ENCODE data around the gene CCL27.

CCL27 gene

GRCh38 chr9:34662526-34663302 is at the start of gene CCL27:
CCL27 (minus strand) TSS chr9:34662657; CDS start chr9:34662633, 24 bp downstream.
- H4K20me1 ChIP-seq (ENCODE audit: insufficient read depth), result no peaks in the 10 kb centered on the region
- peaks cover 10% of the 10 kb centered on the region for H3K4me1 ChIP-seq (ENCODE audit: low read depth, poor library complexity, severe bottlenecking)
- H2AFZ ChIP-seq (ENCODE audit: low read depth), result no peak within 1 kb of the TSS
- no peak within 1 kb of the TSS for H3K9ac ChIP-seq
- H3K36me3 ChIP-seq (ENCODE audit: insufficient read depth), result no peaks in the 10 kb centered on the region
- no peaks in the 10 kb centered on the region for H3K79me2 ChIP-seq (ENCODE audit: insufficient read depth, low read depth)
- no peak within 1 kb of the TSS for H3K4me2 ChIP-seq
- H3K27me3 ChIP-seq (ENCODE audit: insufficient read depth, low read depth), result no peaks in the 10 kb centered on the region
- no peak for TF ChIP-seq CTCF (conservative IDR thresholded peaks at IDR 0.05; ENCODE audit: low read depth, low read length)
- H3K27ac ChIP-seq, result no peak within 1 kb of the TSS
- H3K4me3 ChIP-seq (IDR thresholded peaks at IDR 0.05; ENCODE audit: insufficient read depth, low read depth, low read length), result no peak within 1 kb of the TSS

GRCh38 chr9:34712140-34712539 is 49.7 kb upstream of the CCL27 start:
- H3K4me3 ChIP-seq (IDR thresholded peaks at IDR 0.05; ENCODE audit: insufficient read depth, low read depth, low read length), result no peak overlapping the region
- H3K27ac ChIP-seq, result no peak overlapping the region
- no peak for TF ChIP-seq CTCF (conservative IDR thresholded peaks at IDR 0.05; ENCODE audit: low read depth, low read length)
- H3K79me2 ChIP-seq (ENCODE audit: insufficient read depth, low read depth), result no peaks in the 10 kb centered on the region
- no peaks in the 10 kb centered on the region for H3K27me3 ChIP-seq (ENCODE audit: insufficient read depth, low read depth)
- H3K4me1 ChIP-seq (ENCODE audit: low read depth, poor library complexity, severe bottlenecking), result no peaks in the 10 kb centered on the region
- no peaks in the 10 kb centered on the region for H4K20me1 ChIP-seq (ENCODE audit: insufficient read depth)
- no peak overlapping the region for H2AFZ ChIP-seq (ENCODE audit: low read depth)
- H3K36me3 ChIP-seq (ENCODE audit: insufficient read depth), result no peaks in the 10 kb centered on the region
- H3K4me2 ChIP-seq, result no peak overlapping the region
- H3K9ac ChIP-seq, result no peak overlapping the region

- no peak for TF ChIP-seq CTCF (conservative IDR thresholded peaks at IDR 0.05; ENCODE audit: low read depth, low read length)
- Histone ChIP-seq H3K36me3 (ENCODE audit: insufficient read depth) (no peaks in the 10 kb centered on the region), H3K27ac (no peak within 1 kb of the TSS), H3K4me2 (no peak within 1 kb of the TSS), H3K27me3 (ENCODE audit: insufficient read depth, low read depth) (no peaks in the 10 kb centered on the region), H4K20me1 (ENCODE audit: insufficient read depth) (no peaks in the 10 kb centered on the region), H3K4me1 (ENCODE audit: low read depth, poor library complexity, severe bottlenecking) (no peaks in the 10 kb centered on the region), H3K4me3 (IDR thresholded peaks at IDR 0.05; ENCODE audit: insufficient read depth, low read depth, low read length) (no peak within 1 kb of the TSS), H3K79me2 (ENCODE audit: insufficient read depth, low read depth) (no peaks in the 10 kb centered on the region), H3K9ac (no peak within 1 kb of the TSS), H2AFZ (ENCODE audit: low read depth) (no peak within 1 kb of the TSS)
Measured at GRCh38 chr9:34710023-34710422, 47.6 kb upstream of the CCL27 start, which contains the start of gene CCL21. CCL21 (minus strand) TSS chr9:34710136; CDS start chr9:34710066, 70 bp downstream.

GRCh38 chr9:34709196-34709978 is 46.9 kb upstream of the CCL27 start:
- Histone ChIP-seq H2AFZ (ENCODE audit: low read depth) (no peak overlapping the region), H3K27ac (no peak overlapping the region), H4K20me1 (ENCODE audit: insufficient read depth) (no peaks in the 10 kb centered on the region), H3K4me2 (no peak overlapping the region), H3K4me1 (ENCODE audit: low read depth, poor library complexity, severe bottlenecking) (no peaks in the 10 kb centered on the region), H3K27me3 (ENCODE audit: insufficient read depth, low read depth) (no peaks in the 10 kb centered on the region), H3K4me3 (IDR thresholded peaks at IDR 0.05; ENCODE audit: insufficient read depth, low read depth, low read length) (no peak overlapping the region), H3K9ac (no peak overlapping the region), H3K79me2 (ENCODE audit: insufficient read depth, low read depth) (no peaks in the 10 kb centered on the region), H3K36me3 (ENCODE audit: insufficient read depth) (no peaks in the 10 kb centered on the region)
- no peak for TF ChIP-seq CTCF (conservative IDR thresholded peaks at IDR 0.05; ENCODE audit: low read depth, low read length)
